Nephron progenitor cell (in vitro differentiated cells): ENCODE measurements around the gene ZNF311.
"Not testable (repeated sequence)": the region's sequence is repeated elsewhere in the genome, so short reads cannot be mapped to it uniquely, and the experiment has no call there.

Experiments used
- DNase-seq: peaks from one replicate; pipeline ENCODE4 v3.0.0; 2021
- H3K27ac Mint-ChIP-seq: 2 replicates; pipeline ENCODE4 v1.8.0; 2021; ENCODE audit warnings: mild to moderate bottlenecking, moderate library complexity, mixed read lengths
- H3K27me3 Mint-ChIP-seq: 2 replicates; pipeline ENCODE4 v1.8.0; 2021; ENCODE audit warnings: mild to moderate bottlenecking, low read depth, mixed read lengths; ENCODE audit not compliant: poor library complexity
- H3K36me3 Mint-ChIP-seq: 2 replicates; pipeline ENCODE4 v1.8.0; 2021; ENCODE audit warnings: low read depth, mixed read lengths
- H3K4me1 Mint-ChIP-seq: 2 replicates; pipeline ENCODE4 v1.8.0; 2021; ENCODE audit warnings: mixed read lengths
- H3K4me3 Mint-ChIP-seq: 2 replicates; pipeline ENCODE4 v1.8.0; 2021; ENCODE audit warnings: mild to moderate bottlenecking, moderate library complexity, mixed read lengths
- H3K9me3 Mint-ChIP-seq: 2 replicates; pipeline ENCODE4 v1.8.0; 2021; ENCODE audit warnings: mild to moderate bottlenecking, moderate library complexity, mixed read lengths
- TF ChIP-seq, protein P1 (sequence below): fragments of 200-600 bp; sonication (generic); IDR thresholded peaks from 2 replicates; pipeline ENCODE4 v1.5.0; 2021; ENCODE audit warnings: antibody characterized with exemption

Gene ZNF311

DNA sequence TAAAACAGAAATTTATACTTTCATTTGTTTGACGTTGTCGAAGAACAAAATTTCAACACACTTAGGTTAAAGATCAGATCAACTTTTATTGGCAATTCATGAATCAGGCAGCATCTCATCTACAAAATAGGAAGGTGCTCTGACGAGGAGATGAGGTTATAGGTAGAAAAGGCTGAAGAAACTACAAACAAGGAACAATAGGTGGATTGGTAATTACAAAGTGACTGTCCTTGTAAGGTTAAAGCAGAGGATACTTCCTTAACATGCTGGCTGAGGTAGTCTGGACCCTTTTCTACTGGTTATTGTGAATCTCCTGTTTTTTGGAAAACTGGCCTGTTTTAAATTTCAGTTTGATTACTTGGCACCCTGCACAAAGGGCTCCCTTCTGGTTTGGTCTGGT is 48.8 kb downstream of the ZNF311 start:
- peaks cover 19% of the 10 kb centered on the region for H3K36me3 Mint-ChIP-seq
- peaks cover 27% of the 10 kb centered on the region for H3K9me3 Mint-ChIP-seq
- DNase-seq: no peak
- peak overlapping the region; percentile 56 for H3K27ac Mint-ChIP-seq
- H3K27me3 Mint-ChIP-seq: peaks cover 13% of the 10 kb centered on the region
- H3K4me3 Mint-ChIP-seq: no peak overlapping the region
- H3K4me1 Mint-ChIP-seq: peaks cover 28% of the 10 kb centered on the region
- TF ChIP-seq, protein P1, sequence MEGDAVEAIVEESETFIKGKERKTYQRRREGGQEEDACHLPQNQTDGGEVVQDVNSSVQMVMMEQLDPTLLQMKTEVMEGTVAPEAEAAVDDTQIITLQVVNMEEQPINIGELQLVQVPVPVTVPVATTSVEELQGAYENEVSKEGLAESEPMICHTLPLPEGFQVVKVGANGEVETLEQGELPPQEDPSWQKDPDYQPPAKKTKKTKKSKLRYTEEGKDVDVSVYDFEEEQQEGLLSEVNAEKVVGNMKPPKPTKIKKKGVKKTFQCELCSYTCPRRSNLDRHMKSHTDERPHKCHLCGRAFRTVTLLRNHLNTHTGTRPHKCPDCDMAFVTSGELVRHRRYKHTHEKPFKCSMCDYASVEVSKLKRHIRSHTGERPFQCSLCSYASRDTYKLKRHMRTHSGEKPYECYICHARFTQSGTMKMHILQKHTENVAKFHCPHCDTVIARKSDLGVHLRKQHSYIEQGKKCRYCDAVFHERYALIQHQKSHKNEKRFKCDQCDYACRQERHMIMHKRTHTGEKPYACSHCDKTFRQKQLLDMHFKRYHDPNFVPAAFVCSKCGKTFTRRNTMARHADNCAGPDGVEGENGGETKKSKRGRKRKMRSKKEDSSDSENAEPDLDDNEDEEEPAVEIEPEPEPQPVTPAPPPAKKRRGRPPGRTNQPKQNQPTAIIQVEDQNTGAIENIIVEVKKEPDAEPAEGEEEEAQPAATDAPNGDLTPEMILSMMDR: no peak

DNA sequence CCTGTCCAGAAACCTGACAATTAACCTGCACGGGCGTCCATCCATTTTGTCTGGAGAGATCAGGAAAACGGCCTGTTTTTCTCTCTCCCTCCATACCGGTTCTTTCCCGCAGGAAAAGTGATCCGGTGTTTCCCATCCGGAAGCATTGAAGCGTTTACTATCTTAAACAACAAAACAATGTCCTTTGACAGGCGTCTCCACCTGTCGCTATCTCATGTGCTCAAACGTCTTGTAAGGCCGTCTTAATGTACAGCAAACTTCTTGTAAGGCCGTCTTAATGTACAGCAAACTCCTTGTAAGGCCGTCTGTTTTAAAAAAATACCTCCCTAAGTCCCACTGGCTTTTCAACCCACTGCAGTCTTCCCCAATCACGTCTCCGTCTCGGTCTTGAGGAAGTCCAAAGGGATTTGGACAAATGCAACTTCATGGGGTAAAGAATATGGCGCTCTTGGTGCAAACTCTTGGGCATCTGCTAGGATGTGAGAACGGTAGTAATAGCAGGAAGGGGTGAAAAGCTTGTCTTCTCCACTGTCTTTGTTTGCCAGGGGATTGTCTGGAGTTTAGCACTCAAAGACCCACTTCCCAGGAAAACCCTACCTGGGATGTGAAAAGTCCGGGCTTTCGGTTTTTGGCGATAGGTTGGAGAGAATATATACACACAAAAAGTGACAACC is 51.4 kb downstream of the ZNF311 start:
- H3K36me3 Mint-ChIP-seq: peaks cover 8% of the 10 kb centered on the region
- TF ChIP-seq, protein P1: no peak
- peaks cover 10% of the 10 kb centered on the region for H3K27me3 Mint-ChIP-seq
- DNase-seq: no peak
- H3K4me1 Mint-ChIP-seq: peaks cover 23% of the 10 kb centered on the region
- peaks cover 20% of the 10 kb centered on the region for H3K9me3 Mint-ChIP-seq
- peak overlapping the region; percentile 94 for H3K4me3 Mint-ChIP-seq
- peak overlapping the region; percentile 70 for H3K27ac Mint-ChIP-seq

DNA sequence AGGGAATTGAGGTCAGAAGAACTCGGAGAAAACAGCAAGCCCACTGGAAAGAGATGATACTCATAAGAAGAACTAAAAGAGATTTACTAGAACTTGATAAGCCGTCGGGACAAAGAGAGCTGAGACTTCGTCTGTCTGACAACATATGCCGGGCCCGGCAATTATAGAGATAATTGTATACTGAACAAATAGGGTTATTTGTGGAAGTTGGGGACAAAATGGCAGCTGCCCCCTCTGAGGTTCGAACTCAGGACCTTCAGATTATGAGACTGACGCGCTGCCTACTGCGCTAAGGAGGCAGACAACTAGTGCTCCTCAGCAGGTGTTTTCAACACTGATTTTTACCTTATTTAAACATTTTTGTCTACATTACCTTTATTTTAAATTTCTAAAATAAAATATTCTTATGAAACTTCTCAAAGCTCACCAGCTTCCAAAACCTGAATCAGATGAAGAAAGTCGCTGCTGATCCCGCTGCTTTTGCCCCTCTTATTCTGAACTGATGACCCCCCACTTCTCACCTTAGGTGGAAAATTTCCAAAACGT is 52.0 kb downstream of the ZNF311 start:
- peak; percentile 59 for DNase-seq
- H3K4me3 Mint-ChIP-seq: peak overlapping the region; percentile 94
- peaks cover 28% of the 10 kb centered on the region for H3K4me1 Mint-ChIP-seq
- H3K9me3 Mint-ChIP-seq: peaks cover 18% of the 10 kb centered on the region
- TF ChIP-seq, protein P1: no peak
- H3K36me3 Mint-ChIP-seq: peaks cover 7% of the 10 kb centered on the region
- peaks cover 10% of the 10 kb centered on the region for H3K27me3 Mint-ChIP-seq
- H3K27ac Mint-ChIP-seq: peak overlapping the region; percentile 70

DNA sequence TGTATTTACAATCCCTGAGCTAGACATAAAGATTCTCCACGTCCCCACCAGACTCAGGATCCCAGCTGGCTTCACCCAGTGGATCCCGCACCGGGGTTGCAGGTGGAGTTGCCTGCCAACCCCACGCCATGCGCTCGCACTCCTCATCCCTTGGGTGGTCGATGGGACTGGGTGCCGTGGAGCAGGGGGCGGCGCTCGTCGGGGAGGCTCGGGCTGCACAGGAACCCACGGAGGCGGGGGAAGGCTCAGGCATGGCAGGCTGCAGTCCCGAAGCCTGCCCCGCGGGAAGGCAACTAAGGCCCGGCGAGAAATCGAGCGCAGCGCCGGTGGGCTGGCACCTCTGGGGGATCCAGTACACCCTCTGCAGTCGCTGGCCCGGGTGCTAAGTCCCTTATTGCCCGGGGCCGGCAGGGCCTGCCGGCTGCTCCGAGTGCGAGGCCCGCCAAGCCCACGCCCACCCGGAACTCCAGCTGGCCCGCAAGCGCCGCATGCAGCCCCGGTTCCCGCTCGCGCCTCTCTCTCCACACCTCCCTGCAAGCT is 55.4 kb downstream of the ZNF311 start:
- Mint-ChIP-seq H3K4me1 (peaks cover 49% of the 10 kb centered on the region), H3K9me3 (peaks cover 31% of the 10 kb centered on the region), H3K27me3 (peaks cover 10% of the 10 kb centered on the region), H3K36me3 (peaks cover 12% of the 10 kb centered on the region)
- not testable (repeated sequence) for H3K4me3 Mint-ChIP-seq, H3K27ac Mint-ChIP-seq, DNase-seq

DNA sequence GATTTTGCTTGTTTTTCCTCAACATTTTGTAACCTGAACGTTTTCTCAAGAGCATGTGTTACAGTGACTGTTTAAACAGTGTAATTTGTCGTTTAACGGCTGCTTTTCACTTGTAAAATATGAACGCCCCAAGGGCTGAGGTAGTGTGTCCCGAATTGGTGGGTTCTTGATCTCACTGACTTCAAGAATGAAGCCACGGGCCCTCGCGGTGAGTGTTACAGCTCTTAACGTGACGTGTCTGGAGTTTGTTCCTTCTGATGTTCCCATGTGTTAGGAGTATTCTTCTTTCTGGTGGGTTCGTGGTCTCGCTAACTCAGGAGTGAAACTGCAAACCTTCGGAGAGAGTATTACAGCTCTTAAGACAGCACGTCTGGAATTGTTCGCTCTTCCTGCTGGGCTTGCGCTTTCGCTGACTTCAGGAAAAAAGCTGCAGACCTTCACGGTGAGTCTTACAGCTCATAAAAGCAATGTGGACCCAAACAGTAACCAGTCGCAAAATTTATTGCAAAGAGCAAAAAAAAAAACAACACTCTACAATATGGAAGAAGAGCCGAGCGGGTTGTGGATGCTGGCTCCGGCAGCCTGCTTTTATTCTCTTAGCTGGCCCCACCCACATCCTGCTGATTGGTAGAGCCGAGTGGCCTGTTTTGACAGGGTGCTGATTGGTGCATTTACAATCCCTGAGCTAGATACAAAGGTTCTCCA is 56.2 kb downstream of the ZNF311 start:
- H3K27ac Mint-ChIP-seq: no peak overlapping the region
- H3K9me3 Mint-ChIP-seq: peaks cover 34% of the 10 kb centered on the region
- H3K27me3 Mint-ChIP-seq: peaks cover 6% of the 10 kb centered on the region
- peaks cover 12% of the 10 kb centered on the region for H3K36me3 Mint-ChIP-seq
- H3K4me3 Mint-ChIP-seq: no peak overlapping the region
- no peak for DNase-seq
- H3K4me1 Mint-ChIP-seq: peaks cover 50% of the 10 kb centered on the region
- TF ChIP-seq, protein P1: no peak

DNA sequence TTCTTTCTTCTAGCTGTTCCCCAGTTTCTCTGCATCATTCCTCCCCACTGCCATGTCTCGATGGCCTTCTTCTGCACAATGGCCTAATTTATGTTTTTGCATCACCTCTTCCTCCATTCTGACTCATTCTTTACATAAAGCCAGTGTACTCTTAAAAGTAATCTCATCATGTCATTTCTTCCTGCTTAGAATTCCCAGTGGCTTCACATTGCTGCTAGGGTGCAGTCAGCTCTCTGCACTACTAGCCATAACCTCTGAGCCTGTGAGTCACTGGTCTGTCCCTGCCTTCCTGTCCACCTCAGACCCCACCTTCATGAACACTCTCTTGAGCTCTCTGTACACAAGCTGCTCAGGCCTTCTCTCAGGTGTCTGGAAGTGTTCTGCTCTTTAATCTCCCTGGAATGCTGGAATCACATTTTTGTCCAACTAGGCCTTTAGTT is 57.3 kb downstream of the ZNF311 start:
- Mint-ChIP-seq H3K27ac (peak overlapping the region; percentile 0), H3K9me3 (peaks cover 34% of the 10 kb centered on the region)
- TF ChIP-seq, protein P1: no peak

More for the DNA sequence above, 57.3 kb downstream of the ZNF311 start:
- H3K4me3 Mint-ChIP-seq: no peak overlapping the region
- H3K27me3 Mint-ChIP-seq: no peaks in the 10 kb centered on the region
- H3K4me1 Mint-ChIP-seq: peaks cover 43% of the 10 kb centered on the region
- DNase-seq: no peak
- H3K36me3 Mint-ChIP-seq: peaks cover 12% of the 10 kb centered on the region
